Erythroblast (primary cell): ENCODE results near the gene FAM200B.

Experiments used
- GATA1 ChIP-seq: IDR thresholded peaks from 2 replicates; pipeline ENCODE4 v1.6.1; 2011; ENCODE audit warnings: low read depth, mild to moderate bottlenecking, control low read depth, low read length, moderate library complexity
- POLR2A ChIP-seq: IDR thresholded peaks from 2 replicates; pipeline ENCODE4 v1.6.1; 2011; ENCODE audit warnings: mild to moderate bottlenecking, low read length

GRCh38 chr4:15718959-15719358, 37.3 kb downstream of the FAM200B start:
- TF ChIP-seq POLR2A (no peak), GATA1 (no peak)
